GM18858 (cell line): Measurements from ENCODE around the gene ZNF585A.
"Not testable (repeated sequence)": the region's sequence is repeated elsewhere in the genome, so short reads cannot be mapped to it uniquely, and the experiment has no call there.

Source experiments
- ATAC-seq: cut with Tn5 transposase; IDR thresholded peaks from one replicate; pipeline ENCODE4 v1.9.1; 2021; ENCODE audit not compliant: unreplicated experiment

ZNF585A gene

DNA sequence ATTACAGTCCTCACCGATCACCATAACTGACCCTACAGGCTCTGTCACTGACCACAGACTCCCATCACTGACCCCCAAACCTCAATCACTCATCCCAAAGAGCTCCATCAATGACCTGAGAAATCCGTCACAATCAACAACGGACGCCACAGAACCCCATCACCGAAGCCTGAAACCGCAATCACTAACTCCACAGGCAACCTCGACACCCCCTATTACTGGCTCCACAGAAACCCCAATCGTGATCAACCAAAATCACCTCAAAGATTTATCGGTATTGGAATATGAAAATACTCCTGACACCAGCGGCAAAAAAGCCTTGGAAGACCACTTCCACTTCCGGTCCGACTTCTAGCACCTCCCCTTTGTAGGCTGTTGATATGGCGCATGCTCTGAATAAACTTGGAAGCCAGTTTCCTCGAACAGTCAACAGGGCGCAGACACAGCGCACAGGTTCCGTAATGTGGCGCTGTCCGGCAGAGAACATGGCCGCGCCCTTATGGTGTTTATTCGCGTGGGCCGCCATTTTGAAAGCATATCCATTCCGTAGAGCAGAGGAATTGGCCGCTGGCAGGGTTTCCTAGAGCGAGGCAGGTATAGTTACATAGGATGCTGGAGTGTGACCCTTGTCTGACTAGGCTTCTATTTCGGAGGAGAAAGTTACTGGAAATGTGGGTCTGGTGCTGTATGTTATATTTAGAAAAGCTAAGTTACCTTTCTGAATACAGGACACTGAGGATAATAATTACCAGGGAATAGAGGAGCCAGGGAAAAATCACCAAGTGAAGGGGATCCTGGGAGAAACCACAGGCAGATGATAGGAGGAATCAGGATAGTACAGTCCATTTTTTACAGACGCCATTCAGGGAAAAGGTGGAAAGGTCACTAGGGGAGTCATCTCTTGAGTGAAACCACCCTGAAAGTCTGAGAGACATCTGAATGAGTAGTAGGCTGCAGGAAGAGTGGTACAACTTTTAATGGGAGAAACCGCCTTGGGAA lies at the start of gene ZNF585A:
ZNF585A (minus strand) TSS at position 328 of the 999 bp plus-strand sequence. CDS start 2,785 bp downstream, outside the sequence.
- peak; percentile 87 for ATAC-seq

DNA sequence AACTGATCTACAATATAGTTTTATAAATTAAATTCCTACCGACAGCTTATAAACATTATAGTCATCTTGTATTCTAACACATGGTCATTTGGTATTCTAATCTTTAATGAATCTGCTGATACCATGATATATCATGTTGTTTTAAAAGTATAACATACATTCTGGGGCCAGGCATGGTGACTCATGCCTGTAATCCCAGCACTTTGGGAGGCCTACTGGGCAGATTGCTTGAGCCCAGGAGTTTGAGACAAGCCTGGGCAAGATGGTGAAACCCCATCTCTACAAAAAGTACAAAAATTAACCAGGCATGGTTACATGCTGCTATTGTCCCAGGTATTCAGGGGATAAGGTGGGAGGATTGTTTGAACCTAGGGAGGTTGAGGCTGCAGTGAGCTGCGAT lies 48.6 kb upstream of the ZNF585A start:
- ATAC-seq = no peak

DNA sequence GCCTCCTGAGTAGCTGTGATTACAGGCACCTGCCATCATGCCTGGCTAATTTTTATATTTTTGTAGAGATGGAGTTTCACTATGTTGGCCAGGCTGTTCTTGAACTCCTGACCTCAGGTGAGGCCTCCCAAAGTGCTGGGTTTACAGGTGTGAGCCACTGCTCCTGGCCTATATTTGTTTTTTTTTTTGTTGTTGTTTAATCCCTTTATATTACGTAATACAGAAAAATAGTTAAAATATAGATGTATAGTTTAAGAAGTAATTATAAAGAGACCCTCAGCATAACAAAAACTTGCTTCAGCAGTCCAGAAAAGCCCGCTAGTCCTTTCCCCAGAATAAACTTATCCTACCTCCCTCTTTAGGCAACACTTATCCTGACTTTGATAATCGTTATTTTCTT lies 47.9 kb upstream of the ZNF585A start:
- no peak for ATAC-seq

DNA sequence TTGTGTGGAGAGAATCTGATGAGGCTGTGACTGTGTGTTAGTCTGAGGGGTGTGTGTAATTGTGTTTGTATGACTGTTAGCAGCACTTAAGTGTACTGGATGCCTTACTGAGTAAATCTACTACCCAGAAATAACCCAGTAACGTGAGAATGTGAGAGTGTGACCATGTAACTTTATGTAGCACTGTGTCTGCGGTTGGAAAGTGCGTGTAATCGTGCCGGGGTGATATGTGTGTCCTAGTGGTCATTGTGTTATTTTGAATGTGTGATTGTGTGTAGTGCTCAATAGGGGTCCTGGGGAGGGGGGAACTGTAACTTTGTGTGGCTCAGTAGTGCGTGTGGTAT lies 46.1 kb upstream of the ZNF585A start:
- ATAC-seq = no peak

DNA sequence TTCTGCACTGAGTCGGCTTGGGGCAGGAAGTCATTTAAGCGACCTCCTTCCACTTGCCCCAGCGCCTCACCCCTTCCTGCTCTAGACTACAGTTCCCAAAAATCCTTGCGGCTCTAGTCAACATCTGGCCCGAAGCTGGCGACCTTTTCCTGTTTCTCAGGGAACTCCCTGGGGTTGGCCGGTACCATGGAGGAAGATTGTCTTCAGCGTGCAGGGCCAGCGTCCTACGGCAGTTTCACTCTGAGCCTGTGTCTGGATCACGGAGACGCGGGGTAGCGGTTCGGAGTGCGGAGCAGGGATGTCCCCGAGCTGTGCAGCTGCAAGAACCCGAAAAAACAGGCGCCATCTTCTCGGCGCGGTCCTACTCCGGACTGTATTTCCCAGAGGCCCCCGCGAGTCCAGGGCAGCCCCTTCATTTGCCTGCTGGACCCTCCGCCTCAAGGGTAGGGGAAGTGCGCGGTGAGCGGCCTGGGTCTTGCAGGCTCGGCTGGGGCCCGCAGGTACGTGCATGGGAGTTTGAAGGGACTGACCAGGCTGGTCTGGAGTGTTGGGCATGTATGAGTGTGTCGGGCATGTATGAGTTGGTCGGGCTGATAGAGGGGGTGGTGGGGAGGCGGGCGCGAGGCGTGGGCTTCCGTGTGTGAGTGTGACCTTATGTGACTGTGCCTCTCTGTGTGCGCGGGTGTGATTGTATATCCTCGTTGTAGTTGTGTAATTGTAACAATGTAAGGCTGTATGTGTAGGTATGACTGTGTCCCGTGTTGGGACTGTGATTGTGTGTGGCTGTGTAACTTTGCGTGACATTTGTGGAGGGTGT lies 45.5 kb upstream of the ZNF585A start, which contains the start of gene ZNF383:
ZNF383 (plus strand) TSS at position 440 of the 817 bp plus-strand sequence. CDS start 12,240 bp downstream, outside the sequence.
- ATAC-seq = peak; percentile 64

DNA sequence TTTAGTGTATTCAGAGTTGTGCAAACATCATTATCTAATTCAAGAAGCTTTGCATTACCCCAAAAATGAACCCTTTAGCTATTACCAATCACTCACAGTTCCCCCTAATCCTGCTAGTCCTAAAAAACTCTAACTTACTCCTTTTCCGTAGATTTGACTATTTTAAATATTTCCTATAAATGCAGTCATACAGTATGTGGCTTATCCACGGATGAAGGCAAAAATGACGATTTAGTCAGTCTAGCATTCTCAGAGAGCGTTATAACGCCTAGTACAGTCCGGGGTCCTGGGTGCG lies 44.9 kb upstream of the ZNF585A start:
- ATAC-seq = no peak

DNA sequence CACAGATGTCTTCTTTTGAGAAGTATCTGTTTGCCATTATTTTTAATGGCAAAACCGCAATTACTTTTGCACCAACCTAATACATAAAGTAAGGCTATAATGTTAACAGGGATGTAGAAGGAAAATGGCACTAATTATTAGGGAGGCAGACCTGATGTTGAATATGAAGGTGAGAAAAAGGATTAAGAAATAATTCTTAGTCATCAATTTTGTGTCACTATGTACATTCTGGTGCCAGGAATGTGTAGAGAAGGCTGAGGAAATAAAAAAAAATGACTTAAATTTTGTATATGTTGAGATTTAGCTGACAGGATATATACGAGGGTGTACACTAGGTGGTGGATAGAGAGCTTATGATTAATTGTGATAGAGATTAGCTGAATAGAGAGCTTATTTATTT lies 25.3 kb upstream of the ZNF585A start:
- ATAC-seq = no peak

DNA sequence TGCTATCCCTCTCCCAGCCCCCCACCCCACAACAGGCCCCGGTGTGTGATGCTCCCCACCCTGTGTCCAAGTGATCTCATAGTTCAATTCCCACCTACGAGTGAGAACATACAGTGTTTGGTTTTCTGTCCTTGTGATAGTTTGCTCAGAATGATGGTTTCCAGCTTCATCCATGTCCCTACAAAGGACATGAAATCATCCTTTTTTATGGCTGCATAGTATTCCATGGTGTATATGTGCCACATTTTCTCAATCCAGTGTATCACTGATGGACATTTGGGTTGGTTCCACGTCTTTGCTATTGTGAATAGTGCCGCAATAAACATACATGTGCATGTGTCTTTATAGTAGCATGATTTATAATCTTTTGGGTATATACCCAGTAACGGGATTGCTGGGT lies 24.6 kb upstream of the ZNF585A start:
- ATAC-seq = not testable (repeated sequence)

DNA sequence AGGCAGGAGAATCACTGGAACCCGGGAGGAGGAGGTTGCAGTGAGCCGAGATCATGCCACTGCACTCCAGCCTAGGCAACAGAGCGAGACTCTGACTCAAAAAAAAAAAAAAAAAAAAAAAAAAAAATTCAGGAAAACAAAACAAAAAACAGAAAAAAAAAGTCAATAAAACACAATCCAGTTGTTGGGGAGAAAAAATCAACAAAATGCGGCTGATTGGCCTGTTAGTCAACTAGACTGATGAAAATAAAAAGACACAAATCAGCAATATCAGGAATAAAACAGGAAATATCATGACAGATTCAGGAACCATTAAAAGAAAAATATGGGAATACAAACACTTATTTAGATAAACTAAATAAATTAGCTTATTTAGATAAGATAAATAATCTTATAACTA lies 22.8 kb upstream of the ZNF585A start:
- ATAC-seq = not testable (repeated sequence)

DNA sequence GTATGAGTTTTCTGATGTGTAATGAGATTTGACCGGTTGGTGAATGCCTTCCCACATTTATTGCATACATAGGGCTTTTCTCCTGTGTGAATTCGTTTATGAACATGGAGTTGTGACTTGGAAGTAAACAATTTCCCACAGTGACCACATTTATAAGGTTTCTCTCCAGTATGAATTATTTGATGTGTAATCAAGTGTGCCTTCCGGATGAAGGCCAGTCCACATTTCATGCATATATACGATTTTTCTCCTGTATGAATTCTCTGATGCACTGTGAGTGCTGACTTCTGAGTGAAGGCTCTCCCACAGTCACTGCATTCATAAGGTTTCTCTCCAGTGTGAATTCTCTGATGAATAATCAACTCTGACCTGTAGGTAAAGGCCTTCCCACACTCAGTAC lies 13.6 kb upstream of the ZNF585A start:
- ATAC-seq = not testable (repeated sequence)

DNA sequence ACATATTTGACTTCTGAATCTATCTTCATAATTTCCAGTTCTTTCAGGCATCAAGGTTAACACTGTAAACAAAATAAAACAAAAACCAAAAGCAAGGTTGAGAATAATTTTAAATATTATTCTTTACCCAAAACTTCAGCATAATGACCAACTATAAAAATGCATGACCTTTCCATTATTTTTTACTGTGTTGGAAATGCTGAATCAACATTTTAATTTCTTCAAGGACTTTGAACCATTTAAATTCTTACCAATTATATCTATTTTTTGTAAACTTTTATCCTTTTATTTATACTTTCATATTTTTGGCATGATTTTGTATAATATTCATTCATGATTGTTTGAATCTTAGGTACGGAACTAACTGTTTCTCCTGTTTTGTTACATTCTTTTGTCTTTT lies 6.9 kb downstream of the ZNF585A start:
- ATAC-seq = no peak

DNA sequence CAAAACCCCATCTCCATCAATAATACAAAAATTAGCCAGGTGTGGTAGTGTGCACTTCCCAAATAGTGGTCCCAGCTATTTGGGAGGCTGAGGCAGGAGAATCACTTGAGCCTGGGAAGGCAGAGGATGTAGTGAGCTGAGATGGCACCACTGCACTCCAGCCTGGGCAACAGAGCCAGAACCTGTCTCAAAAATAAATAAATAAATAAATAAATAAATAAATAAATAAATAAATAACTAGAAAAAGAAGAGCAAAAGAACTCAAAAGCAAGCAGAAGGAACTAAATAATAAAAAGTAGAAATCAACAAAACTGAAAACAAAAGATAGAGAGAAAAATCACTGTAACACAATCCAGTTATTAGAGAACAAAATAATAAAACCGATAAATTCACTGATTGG lies 12.3 kb downstream of the ZNF585A start:
- ATAC-seq = no peak

DNA sequence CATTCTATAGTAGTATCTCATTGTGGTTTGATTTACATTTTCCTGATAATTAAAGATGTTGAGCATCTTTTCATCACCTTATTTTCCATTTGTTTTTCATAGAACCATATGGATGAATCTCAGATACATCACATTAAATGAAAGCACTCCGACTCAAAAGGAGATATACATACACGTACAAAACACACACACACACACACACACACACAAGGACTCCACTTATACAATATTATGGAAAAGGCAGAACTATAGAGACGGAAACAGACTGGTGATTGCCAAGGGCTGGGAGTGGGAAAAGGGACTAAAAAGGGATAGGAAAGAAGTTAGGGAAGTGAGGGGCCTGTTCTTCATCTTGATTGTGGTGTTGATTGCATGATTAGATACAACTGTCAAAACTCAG lies 24.3 kb downstream of the ZNF585A start:
- ATAC-seq = no peak

DNA sequence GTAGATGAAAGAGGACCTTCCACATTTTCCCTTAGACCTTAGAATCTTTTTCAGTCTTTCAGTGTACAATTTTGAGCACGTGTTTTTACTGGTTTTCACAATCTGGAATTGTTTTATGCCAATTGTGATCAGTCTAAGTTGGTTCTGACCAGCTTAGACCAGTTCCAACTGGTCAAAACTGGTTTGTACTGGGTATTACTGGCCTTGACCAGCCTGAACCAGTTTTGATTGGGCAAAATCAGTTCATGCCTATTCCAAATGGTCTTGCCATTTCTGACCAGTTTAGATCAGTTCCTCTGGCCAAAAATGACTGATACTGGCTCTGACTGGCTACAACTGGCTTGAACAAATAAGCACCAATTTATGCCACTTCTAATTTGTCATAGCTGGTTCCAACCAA lies 36.4 kb downstream of the ZNF585A start:
- ATAC-seq = no peak

DNA sequence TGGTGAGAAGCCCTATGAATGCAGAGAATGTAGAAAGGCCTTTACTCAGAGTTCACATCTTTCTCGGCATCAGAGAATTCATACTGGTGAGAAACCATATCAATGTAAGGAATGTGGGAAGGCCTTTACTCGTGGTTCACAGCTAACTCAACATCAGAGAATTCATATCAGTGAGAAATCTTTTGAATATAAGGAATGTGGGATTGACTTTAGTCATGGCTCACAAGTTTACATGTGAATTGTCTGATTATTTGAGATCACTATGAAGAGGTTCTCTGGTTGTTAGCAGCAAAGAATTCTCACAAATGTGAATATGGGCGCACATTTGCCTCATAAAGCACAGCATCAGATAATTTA lies 43.7 kb downstream of the ZNF585A start:
- no peak for ATAC-seq

DNA sequence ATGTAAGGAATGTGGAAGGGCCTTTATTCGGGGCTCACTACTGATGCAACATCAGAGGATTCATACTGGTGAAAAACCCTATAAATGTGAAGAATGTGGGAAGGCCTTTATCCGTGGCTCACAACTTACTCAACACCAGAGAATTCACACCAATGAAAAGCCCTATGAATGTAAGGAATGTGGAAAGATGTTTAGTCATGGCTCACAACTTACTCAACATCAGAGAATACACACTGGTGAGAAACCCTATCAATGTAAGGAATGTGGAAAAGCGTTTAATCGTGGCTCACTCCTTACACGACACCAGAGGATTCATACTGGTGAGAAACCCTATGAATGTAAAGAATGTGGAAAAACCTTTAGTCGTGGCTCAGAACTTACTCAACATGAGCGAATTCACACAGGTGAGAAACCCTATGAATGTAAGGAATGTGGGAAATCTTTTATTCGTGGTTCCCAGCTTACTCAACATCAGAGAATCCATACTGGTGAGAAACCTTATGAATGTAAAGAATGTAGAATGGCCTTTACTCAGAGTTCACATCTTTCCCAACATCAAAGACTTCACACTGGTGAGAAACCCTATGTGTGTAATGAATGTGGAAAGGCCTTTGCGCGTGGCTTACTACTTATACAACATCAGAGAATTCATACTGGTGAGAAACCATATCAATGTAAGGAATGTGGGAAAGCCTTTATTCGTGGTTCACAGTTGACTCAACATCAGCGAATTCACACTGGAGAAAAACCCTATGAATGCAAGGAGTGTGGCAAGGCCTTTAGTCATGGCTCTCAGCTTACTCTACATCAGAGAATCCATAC lies 44.3 kb downstream of the ZNF585A start:
- ATAC-seq = no peak

DNA sequence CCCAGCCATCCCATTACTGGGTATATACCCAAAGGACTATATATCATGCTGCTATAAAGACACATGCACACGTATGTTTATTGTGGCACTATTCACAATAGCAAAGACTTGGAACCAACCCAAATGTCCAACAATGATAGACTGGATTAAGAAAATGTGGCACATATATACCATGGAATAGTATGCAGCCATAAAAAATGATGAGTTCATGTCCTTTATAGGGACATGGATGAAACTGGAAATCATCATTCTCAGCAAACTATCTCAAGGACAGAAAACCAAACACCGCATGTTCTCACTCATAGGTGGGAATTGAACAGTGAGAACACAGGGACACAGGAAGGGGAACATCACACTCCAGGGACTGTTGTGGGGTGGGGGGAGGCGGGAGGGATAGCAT lies 50.4 kb downstream of the ZNF585A start:
- not testable (repeated sequence) for ATAC-seq

DNA sequence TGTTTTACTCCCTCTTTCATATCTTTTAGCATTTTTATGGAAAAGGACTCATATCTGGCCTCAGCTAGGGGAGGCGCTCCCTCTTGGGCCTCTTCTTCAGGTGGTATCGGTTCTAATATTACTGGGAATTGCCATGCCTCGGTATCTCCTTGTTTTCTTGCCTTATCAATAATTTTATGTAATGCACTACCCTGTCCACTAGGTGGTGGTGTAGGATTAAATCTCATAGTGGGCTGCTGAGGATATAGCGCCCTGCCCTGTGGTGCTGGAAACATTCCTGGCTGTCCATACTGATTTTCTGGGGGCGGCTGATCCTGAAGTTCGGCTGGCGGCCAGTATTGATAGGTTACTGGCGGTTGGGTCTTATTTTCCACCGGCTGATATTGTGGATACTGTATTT lies 58.5 kb downstream of the ZNF585A start:
- ATAC-seq = no peak

DNA sequence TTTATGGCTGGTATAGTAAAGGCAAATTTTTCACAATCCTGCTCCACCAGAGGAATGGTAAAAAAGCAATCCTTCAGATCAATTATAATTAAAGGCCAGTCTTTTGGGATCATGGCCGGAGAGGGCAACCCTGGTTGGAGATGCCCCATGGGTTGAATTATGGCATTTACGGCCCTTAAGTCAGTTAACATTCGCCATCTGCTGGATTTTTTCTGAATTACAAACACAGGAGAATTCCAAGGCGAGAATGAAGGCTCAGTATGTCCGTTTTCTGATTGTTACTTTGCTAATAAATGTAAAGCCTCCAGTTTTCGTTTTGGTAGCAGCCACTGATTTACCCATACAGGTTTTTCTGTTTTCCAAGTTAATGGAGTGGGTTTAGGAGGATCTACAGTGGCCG lies 60.7 kb downstream of the ZNF585A start:
- ATAC-seq = not testable (repeated sequence)

DNA sequence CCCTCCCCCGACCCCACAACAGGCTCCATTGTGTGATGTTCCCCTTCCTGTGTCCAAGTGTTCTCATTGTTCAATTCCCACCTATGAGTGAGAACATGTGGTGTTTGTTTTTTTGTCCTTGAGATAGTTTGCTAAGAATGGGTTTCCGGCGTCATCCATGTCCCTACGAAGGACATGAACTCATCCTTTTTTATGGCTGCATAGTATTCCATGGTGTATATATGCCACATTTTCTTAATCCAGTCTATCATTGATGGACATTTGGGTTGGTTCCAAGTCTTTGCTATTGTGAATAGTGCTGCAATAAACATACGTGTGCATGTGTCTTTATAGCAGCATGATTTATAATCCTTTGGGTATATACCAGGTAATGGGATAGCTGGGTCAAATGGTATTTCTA lies 68.4 kb downstream of the ZNF585A start:
- not testable (repeated sequence) for ATAC-seq

DNA sequence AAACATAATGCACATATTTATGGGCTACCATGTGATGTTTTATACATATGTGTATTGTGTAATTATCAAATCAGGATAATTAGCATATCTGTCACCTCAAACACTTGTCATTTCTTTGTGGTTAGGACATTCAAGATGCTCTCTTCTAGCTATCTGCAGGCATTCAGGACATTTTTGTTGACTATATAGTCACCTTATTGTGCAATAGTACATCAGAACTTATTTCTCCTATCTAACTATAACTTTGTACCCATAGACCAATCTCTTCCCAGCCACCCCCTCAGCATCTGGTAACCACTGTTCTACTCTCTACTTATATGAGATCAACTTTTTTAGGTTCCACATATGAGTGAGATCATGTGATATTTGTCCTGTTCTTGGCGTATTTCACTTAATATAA lies 73.9 kb downstream of the ZNF585A start:
- no peak for ATAC-seq
